ENCODE data around the gene LRRFIP1. TPM values are rescaled to one million over a fixed set of nuclear protein-coding genes. Genes with fewer than 3 reads are reported as not detected.

The LRRFIP1 gene
- total and polyA plus RNA-seq, 2 experiments from 2014 or later, result 90.9 to 95.3 TPM

DNA sequence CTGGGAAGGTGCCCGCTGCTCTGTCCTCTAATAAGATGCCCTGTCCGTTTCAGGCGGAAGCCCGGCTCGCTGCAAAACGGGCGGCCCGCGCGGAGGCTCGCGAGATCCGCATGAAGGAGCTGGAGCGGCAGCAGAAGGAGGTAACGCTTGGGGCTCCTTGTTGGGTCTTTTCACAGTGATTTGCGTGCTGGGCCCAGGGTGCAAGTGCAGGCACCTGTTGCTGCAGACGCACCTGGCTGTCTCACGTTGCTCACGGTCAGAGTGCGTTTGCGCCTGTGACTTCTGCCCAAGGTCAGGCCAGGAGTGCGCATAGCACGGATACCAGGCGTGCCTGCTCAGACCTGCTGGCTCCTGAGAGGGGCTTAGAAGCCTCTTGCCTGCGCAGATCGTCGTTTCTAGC, 81.1 kb downstream of the LRRFIP1 start:
- Histone ChIP-seq H3K36me3 (no peaks in the 10 kb centered on the region), H3K27ac (peak overlapping the region; percentile 49), H3K4me3 (no peak overlapping the region), H3K4me1 (ENCODE audit: low read depth) (peaks cover 13% of the 10 kb centered on the region), H3K27me3 (no peaks in the 10 kb centered on the region), H3K9me3 (ENCODE audit: low read depth) (no peaks in the 10 kb centered on the region)
- no peak for TF ChIP-seq CTCF (IDR thresholded peaks at IDR 0.05; ENCODE audit: low read depth, low read length)
- no peak for DNase-seq (ENCODE audit: low read depth in 1 of 2, low spot score in 1 of 2)

- H3K36me3 ChIP-seq, result no peaks in the 10 kb centered on the region
- H3K27ac ChIP-seq, result peak overlapping the region; percentile 49
- H3K27me3 ChIP-seq, result no peaks in the 10 kb centered on the region
- no peak overlapping the region for H3K4me3 ChIP-seq
- no peaks in the 10 kb centered on the region for H3K9me3 ChIP-seq (ENCODE audit: low read depth)
- H3K4me1 ChIP-seq (ENCODE audit: low read depth), result peaks cover 9% of the 10 kb centered on the region
- TF ChIP-seq CTCF (IDR thresholded peaks at IDR 0.05; ENCODE audit: low read depth, low read length), result no peak
- DNase-seq (ENCODE audit: low read depth in 1 of 2, low spot score in 1 of 2), result no peak
Observed at GRCh38 chr2:237708961-237709360, 81.6 kb downstream of the LRRFIP1 start.

DNA sequence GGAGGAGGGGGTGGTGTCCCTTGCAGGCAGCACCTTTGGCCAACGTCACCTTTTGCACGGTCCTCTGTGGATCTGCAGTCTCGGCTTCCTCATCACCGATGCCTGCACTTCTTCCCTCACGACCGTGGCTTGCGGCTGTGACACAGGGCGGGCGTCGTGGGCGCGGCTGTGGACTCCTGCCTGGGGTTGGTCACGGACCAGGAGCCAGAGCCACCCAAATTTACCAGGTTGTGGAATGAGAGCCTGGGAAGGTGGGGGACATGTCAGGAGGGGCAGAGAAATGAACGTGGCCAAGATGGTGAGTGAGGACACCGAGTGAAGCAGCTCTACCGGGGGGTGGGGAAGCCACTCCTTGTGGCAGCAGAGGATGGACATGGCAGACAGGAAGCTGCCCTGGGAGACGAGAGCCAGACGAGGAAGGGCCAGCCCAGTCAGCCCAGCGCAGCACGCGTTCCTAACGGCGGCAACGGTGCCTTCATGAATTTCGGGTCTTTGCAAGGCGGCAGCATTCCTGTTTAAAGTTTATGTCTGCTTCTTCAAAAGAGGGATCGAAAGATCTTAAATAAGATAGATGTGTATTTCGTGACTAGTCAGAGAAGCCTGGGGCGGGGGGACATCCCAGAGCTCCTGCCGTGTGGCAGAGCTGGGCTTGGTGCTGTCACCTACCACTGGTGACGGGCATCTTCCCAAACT, 84.2 kb downstream of the LRRFIP1 start:
- TF ChIP-seq CTCF (IDR thresholded peaks at IDR 0.05; ENCODE audit: low read depth, low read length), result no peak
- DNase-seq (ENCODE audit: low read depth in 1 of 2, low spot score in 1 of 2), result no peak
- H3K4me3 ChIP-seq, result no peak overlapping the region
- no peaks in the 10 kb centered on the region for H3K36me3 ChIP-seq
- H3K9me3 ChIP-seq (ENCODE audit: low read depth), result no peaks in the 10 kb centered on the region
- H3K4me1 ChIP-seq (ENCODE audit: low read depth), result peaks cover 35% of the 10 kb centered on the region
- no peaks in the 10 kb centered on the region for H3K27me3 ChIP-seq
- peak overlapping the region; percentile 0 for H3K27ac ChIP-seq

DNA sequence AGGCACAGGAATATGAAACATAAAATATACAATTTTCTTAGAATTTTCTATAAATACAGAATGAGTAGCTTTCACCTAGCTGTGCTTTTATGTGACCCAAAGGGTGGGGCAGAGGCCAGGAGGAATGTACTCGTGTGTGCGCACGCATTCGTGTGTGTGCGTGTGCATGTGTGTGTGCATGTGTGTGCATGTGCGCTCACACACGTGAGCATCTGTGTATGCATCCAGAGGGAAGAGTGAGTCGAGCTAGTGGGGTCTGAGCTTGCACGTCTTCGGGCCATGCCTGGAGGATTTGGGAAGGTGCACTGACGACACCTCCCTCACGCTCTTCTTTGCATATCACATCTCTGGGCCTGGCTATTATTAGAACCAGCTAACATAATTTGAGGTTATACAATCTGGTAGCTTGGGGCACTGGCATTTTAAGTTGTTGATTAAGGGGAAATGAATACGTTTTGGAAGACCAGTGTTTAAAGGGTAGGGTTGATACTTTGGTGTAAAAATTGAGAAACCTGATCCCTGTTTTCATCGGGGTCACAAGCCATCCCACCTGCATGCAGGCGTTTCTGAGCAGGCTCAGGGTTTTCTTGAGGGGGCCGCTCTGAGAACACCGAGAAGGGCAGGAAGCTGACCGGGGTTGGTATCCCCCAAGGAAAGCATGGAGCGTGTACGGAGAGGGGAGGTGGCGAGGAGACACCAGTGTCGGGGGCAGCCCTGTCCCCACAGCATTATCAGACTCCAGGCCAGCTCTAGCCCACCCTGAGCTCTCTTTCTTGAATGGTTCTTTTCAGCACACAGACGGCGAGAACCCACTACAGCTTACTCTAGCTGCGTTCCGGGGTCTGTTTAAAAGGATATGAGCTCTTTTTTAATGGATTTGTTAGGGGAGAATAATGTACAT, 85.3 kb downstream of the LRRFIP1 start:
- no peaks in the 10 kb centered on the region for H3K36me3 ChIP-seq
- TF ChIP-seq CTCF (IDR thresholded peaks at IDR 0.05; ENCODE audit: low read depth, low read length), result no peak
- no peak for DNase-seq (ENCODE audit: low read depth in 1 of 2, low spot score in 1 of 2)

GRCh38 chr2:237714690-237715458, 87.5 kb downstream of the LRRFIP1 start:
- Histone ChIP-seq H3K4me1 (ENCODE audit: low read depth) (peaks cover 36% of the 10 kb centered on the region), H3K9me3 (ENCODE audit: low read depth) (no peaks in the 10 kb centered on the region), H3K27me3 (no peaks in the 10 kb centered on the region), H3K27ac (peak overlapping the region; percentile 74), H3K36me3 (no peaks in the 10 kb centered on the region), H3K4me3 (no peak overlapping the region)
- no peak for TF ChIP-seq CTCF (IDR thresholded peaks at IDR 0.05; ENCODE audit: low read depth, low read length)
- peak; percentile 65 to 66 for DNase-seq (ENCODE audit: low read depth in 1 of 2, low spot score in 1 of 2)

More for the DNA sequence above, 85.3 kb downstream of the LRRFIP1 start:
- Histone ChIP-seq H3K4me1 (ENCODE audit: low read depth) (peaks cover 36% of the 10 kb centered on the region), H3K27me3 (no peaks in the 10 kb centered on the region), H3K4me3 (no peak overlapping the region), H3K27ac (peak overlapping the region; percentile 0), H3K9me3 (ENCODE audit: low read depth) (no peaks in the 10 kb centered on the region)

Data from cardiac muscle cell (in vitro differentiated cells and primary cell).